Stimulated activated naive B cell treated with anti-CD40 and anti-IgM and Interleukin-4, amounts not matched to agents 10 μg/mL and 1 μg/mL and 100 μg/mL, for 72 hours (primary cell): Measurements from ENCODE around the gene ZNF614.
"Not testable (repeated sequence)": the region's sequence is repeated elsewhere in the genome, so short reads cannot be mapped to it uniquely, and the experiment has no call there.

Experiments used
- ATAC-seq, 2 donors: fragments of 150-1000 bp; cut with Tn5 transposase; replicated peaks; 2 replicates each; pipeline ENCODE4 v1.10.0; 2021; ENCODE audit warnings: moderate library complexity in 1 of 2
- DNase-seq: peaks from one replicate; pipeline ENCODE4 v3.0.0; 2021
- H3K27ac Mint-ChIP-seq: one replicate; pipeline ENCODE4 v1.8.0; 2022; ENCODE audit warnings: mild to moderate bottlenecking, mixed read lengths
- H3K27me3 Mint-ChIP-seq, 2 donors: one replicate each; pipeline ENCODE4 v1.8.0; 2022; ENCODE audit warnings: mixed read lengths in 2 of 2
- H3K36me3 Mint-ChIP-seq, 2 donors: one replicate each; pipeline ENCODE4 v1.8.0; 2022; ENCODE audit warnings: mixed read lengths in 2 of 2, mild to moderate bottlenecking in 1 of 2
- H3K4me1 Mint-ChIP-seq, 2 donors: one replicate each; pipeline ENCODE4 v1.8.0; 2022; ENCODE audit warnings: mixed read lengths in 2 of 2, mild to moderate bottlenecking in 1 of 2
- H3K4me3 Mint-ChIP-seq, 2 donors: one replicate each; pipeline ENCODE4 v1.8.0; 2022; ENCODE audit warnings: mild to moderate bottlenecking in 2 of 2, mixed read lengths in 2 of 2, moderate library complexity in 1 of 2
- H3K9me3 Mint-ChIP-seq, 2 donors: one replicate each; pipeline ENCODE4 v1.8.0; 2022; ENCODE audit warnings: mixed read lengths in 2 of 2, mild to moderate bottlenecking in 1 of 2

The ZNF614 gene

DNA sequence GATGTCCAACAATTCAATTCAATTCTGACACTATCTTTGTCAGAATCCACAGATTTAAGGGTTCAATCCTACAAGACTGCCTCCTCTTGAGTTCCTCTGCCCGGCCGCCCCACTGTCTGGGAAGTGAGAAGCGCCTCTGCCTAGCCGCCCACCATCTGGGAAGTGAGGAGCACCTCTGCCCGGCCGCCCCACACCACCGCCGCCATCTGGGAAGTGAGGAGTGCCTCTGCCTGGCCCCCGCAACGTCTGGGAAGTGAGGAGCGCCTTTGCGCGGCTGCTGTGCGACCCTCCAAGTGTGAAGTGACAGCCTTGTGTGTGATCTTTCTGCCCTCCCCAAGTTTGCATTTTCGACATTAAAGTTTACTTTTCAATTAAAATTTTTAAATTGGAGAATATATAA is 6.0 kb downstream of the ZNF614 start:
- Mint-ChIP-seq H3K27ac (no peak overlapping the region), H3K27me3 (no peaks in the 10 kb centered on the region), H3K36me3 (peaks cover 88 to 98% of the 10 kb centered on the region in 2 donors), H3K4me1 (peaks cover 11 to 13% of the 10 kb centered on the region in 2 donors), H3K9me3 (peaks cover 23 to 25% of the 10 kb centered on the region in 2 donors), H3K4me3 (no peak overlapping the region)
- ATAC-seq (no peak), DNase-seq (no peak)

DNA sequence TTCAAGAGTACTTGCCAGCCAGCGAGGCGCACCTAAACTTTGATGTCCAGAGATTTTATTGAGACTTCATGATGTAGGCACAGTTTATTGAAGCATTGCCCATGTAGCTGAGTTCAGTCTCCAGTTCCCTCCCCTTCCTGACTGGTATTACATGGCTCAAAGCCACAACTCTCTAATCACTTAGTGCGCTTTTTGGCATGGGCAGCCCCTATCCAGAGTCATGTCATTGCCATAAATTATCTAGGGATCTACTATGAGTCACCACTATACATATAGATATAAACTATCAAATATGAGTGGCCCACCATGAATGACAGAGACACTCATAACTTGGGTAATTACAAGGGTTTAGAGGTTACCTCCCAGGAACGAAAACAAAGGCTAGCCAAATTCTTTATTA is 7.7 kb downstream of the ZNF614 start:
- DNase-seq: no peak
- H3K4me1 Mint-ChIP-seq: peaks cover 0 to 2% of the 10 kb centered on the region in 2 donors
- ATAC-seq: no peak
- no peak overlapping the region for H3K27ac Mint-ChIP-seq
- no peak overlapping the region for H3K4me3 Mint-ChIP-seq
- no peaks in the 10 kb centered on the region for H3K27me3 Mint-ChIP-seq
- peaks cover 91 to 98% of the 10 kb centered on the region in 2 donors for H3K36me3 Mint-ChIP-seq
- peaks cover 29 to 32% of the 10 kb centered on the region in 2 donors for H3K9me3 Mint-ChIP-seq

DNA sequence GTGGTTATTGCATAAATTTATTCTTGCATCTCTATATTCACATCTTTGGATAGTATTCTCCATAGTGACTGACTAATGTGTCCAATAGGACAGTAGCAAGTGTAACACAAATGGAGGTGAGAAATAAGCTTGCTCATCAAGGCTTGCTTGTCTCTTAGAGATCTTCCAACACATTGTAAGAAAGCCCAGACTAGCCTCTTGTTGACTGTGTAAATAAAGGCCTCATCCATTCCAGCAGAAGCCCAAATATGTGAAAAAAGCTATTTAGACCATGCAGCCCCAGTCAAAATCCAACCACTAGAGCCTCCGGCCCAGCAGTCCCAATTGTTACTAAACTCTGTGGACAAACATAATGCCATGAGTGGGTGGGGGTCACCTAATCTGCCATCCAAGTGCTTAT is 17.5 kb downstream of the ZNF614 start:
- Mint-ChIP-seq H3K4me3 (no peak overlapping the region), H3K27ac (no peak overlapping the region), H3K4me1 (peaks cover 7 to 10% of the 10 kb centered on the region in 2 donors), H3K36me3 (peaks cover 43 to 58% of the 10 kb centered on the region in 2 donors), H3K27me3 (no peaks in the 10 kb centered on the region), H3K9me3 (peaks cover 17 to 26% of the 10 kb centered on the region in 2 donors)
- no peak for DNase-seq
- no peak for ATAC-seq

DNA sequence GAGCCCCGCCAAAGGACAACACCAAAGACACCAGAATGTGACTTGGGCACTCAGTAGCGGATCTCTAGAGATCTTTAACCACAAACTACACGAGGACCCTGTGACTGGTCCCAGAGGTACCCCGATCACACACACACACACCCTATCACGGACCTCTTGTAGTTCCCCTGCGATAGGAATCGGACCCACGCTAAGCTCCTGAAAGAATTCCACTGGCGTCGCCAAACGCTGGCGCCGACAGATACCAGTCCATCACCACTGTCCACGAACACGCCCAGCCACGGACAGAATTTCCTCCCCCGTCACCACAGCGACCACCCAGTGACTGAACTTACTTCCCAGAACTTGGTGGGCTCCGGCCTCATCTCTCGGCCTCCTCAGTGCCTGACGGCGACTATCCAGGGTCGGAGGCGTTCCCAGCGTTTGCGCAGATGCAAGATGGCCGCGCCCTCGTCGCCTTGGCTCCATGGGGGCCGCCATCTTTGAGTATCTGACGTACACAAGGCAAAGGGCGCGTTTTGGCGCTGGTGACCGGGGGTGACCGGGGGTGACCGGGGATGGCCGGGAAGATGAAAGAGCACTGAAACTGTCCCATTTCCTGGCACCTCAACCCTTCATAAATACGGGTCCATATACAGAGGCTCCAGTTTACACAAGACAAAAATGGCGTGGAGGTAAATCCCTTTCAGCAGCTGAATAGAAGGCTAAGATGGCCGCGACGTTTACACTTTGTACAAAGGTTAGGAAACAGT is 20.2 kb downstream of the ZNF614 start, which contains the start of gene ZNF615:
ZNF615 (minus strand) TSS at position 406 of the 752 bp plus-strand sequence. CDS start 4,500 bp downstream, outside the sequence.
- H3K9me3 Mint-ChIP-seq: peaks cover 14 to 20% of the 10 kb centered on the region in 2 donors
- H3K36me3 Mint-ChIP-seq: peaks cover 42 to 57% of the 10 kb centered on the region in 2 donors

DNA sequence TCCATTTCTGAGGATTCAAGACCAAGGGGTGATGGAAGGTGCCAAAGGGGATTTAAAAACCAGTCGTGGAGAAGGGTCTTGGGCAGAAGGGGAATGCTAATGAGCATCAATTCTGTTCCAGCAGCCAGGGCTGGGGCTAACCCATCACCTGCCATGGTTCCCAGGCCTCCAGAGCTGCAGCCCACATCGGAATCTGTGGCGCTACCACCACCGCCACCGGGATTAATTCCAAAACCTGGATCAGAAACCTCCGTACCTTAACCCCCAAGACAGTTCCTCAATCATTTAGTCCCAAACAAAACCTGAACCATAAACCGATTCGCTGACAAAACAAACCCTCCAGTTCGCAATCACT is 20.8 kb downstream of the ZNF614 start:
- Mint-ChIP-seq H3K9me3 (peaks cover 12 to 16% of the 10 kb centered on the region in 2 donors), H3K4me3 (peak overlapping the region; percentile 89 to 98), H3K27ac (peak overlapping the region; percentile 99), H3K27me3 (no peaks in the 10 kb centered on the region), H3K36me3 (peaks cover 37 to 54% of the 10 kb centered on the region in 2 donors), H3K4me1 (peaks cover 7 to 10% of the 10 kb centered on the region in 2 donors)
- DNase-seq: no peak
- ATAC-seq: peak; percentile 21 to 25

More for the DNA sequence above, 20.2 kb downstream of the ZNF614 start, which contains the start of gene ZNF615:
- ATAC-seq (peak; percentile 92 to 98), DNase-seq (peak; percentile 86)
- Mint-ChIP-seq H3K4me3 (peak within 1 kb of the TSS; percentile 89 to 98), H3K27ac (peak within 1 kb of the TSS; percentile 99), H3K4me1 (peaks cover 7 to 10% of the 10 kb centered on the region in 2 donors), H3K27me3 (no peaks in the 10 kb centered on the region)

DNA sequence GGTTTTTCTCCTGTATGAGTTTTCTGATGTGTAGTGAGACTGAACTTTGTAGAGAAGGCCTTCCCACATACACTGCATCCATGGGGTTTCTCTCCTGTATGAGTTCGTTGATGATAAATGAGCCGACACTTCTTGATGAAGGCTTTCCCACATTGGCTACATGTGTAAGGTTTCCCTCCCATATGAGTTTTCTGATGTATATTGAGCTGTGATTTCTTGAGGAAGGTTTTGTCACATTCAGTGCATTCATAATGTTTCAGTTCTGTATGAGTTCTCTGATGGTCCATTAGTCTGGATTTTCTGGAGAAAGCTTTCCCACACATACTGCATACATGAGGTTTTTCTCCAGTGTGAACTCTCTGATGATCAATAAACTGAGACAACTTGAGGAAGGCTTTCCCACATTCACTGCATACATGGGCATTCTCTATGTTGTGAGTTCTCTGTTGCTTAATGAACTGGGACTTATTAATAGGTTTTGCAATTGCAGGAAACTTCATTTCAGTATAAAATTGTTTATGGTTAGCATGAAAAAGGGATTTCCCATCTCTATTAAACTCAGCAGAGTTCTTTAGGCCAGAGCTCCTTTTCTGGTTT is 34.0 kb downstream of the ZNF614 start:
- Mint-ChIP-seq H3K36me3 (peaks cover 70 to 87% of the 10 kb centered on the region in 2 donors), H3K4me3 (no peak overlapping the region), H3K9me3 (peaks cover 42 to 47% of the 10 kb centered on the region in 2 donors)

DNA sequence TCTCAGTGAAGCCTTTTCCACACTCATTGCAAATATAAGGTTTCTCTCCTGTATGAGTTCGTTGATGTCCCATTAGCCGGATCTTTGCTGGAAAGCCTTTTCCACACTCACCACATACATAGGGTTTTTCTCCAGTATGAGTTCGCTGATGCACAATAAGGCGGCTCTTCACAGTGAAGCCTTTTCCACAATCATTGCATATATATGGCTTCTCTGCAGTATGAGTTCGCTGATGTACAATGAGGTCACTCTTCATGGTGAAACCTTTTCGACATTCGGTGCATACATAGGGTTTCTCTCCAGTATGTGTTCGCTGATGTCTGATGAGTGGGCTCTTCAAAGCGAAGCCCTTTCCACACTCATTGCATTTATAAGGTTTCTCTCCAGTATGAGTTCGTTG is 34.8 kb downstream of the ZNF614 start:
- Mint-ChIP-seq H3K9me3 (peaks cover 47 to 51% of the 10 kb centered on the region in 2 donors), H3K4me1 (no peaks in the 10 kb centered on the region), H3K4me3 (no peak overlapping the region), H3K27me3 (no peaks in the 10 kb centered on the region), H3K27ac (no peak overlapping the region), H3K36me3 (peaks cover 68 to 87% of the 10 kb centered on the region in 2 donors)
- ATAC-seq (no peak), DNase-seq (no peak)

More for the DNA sequence above, 34.0 kb downstream of the ZNF614 start:
- ATAC-seq (no peak), DNase-seq (no peak)
- no peak overlapping the region for H3K27ac Mint-ChIP-seq
- no peaks in the 10 kb centered on the region for H3K27me3 Mint-ChIP-seq
- H3K4me1 Mint-ChIP-seq: no peaks in the 10 kb centered on the region

DNA sequence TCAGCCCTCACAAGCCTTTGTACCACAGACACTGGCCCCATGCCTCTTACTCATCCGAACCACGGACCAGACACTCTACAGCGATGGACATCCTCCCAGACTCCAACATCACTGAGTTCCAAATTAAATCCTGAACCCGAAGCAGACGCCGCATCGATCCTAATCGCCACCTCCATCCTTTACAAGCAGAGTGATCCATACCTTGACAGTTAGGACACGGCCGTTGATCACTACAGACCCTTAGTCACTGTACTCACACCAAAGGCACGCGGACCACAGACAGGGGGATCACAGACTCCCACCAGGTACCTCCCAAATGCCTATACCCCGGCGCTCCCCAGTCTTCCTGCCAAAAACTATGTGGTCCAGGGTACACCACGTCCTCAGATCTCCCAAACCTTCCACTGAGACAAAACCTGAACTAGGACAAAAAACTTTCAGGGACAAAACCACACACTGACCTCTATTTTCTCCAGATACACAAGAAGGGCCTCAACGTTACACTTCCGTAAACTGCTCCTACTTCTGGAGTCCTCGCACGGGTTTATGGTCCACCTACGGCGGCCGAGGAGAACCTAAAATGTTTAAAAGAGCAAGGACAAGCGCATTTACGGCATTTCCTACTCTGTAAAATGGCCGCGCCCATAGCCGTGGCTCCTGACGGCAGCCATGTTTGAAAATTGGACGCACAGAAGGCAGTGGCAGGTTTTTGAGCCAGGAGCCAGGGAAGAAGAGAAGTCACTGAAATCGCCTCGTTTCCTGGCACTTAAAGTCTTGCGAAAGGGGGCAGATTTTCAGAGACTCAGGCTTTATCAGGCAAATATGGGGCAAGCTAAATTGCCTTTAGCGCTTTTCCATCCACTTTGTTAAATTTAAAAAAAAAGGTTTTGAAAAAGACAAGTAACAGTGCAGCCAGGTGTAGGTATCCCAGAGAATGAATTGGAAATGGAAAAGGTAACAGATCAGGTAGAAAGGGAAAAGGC is 41.6 kb downstream of the ZNF614 start, which contains the start of gene ZNF350:
ZNF350 (minus strand) TSS at position 532 of the 983 bp plus-strand sequence. CDS start 12,480 bp downstream, outside the sequence.
- H3K27ac Mint-ChIP-seq: peak within 1 kb of the TSS; percentile 98
- H3K9me3 Mint-ChIP-seq: peaks cover 29 to 36% of the 10 kb centered on the region in 2 donors
- peak within 1 kb of the TSS; percentile 87 to 95 for H3K4me3 Mint-ChIP-seq
- peak; percentile 88 for DNase-seq
- H3K36me3 Mint-ChIP-seq: peaks cover 43 to 70% of the 10 kb centered on the region in 2 donors
- H3K27me3 Mint-ChIP-seq: no peaks in the 10 kb centered on the region
- H3K4me1 Mint-ChIP-seq: peaks cover 2 to 10% of the 10 kb centered on the region in 2 donors
- peak; percentile 98 to 99 for ATAC-seq

DNA sequence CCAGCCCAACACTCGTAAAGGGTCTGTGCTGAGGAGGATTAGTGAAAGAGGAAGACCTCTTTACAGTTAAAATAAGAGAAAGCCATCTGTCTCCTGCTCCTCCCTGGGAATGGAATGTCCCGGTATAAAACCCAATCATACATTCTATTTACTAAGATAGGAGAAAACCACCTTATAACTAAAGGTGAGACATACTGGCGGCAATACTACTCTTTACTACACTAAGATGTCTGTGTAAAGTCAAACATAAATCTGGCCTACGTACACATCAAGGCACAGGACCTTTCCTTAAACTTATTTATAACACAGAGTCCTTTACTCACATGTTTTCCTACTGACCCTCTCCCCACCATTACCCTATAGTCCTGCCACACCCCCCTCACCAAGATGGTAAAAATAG is 44.8 kb downstream of the ZNF614 start:
- H3K4me1 Mint-ChIP-seq: peaks cover 2 to 17% of the 10 kb centered on the region in 2 donors
- no peak for DNase-seq
- H3K36me3 Mint-ChIP-seq: peaks cover 62 to 79% of the 10 kb centered on the region in 2 donors
- ATAC-seq: no peak
- H3K9me3 Mint-ChIP-seq: peaks cover 25 to 30% of the 10 kb centered on the region in 2 donors
- no peak overlapping the region for H3K27ac Mint-ChIP-seq
- no peaks in the 10 kb centered on the region for H3K27me3 Mint-ChIP-seq
- H3K4me3 Mint-ChIP-seq: no peak overlapping the region

DNA sequence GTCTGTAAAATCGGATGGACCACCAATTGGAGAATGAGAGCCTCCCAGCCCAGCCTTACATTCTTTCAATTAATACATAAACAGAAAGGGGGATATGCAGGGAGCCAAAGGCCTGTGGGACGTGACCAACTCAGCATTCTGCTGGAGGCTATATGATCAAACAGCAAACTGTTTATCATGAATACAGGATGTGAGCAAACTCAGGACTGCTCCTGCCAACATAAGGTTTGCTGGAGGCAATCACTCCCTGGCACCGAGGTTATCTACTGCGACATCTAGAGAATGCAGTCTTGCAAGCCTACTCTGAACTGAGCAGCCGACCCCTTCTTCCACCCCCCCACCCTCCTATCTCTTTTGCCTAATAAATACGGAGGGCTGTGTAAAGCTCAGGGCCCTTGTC is 47.3 kb downstream of the ZNF614 start:
- peaks cover 68 to 85% of the 10 kb centered on the region in 2 donors for H3K36me3 Mint-ChIP-seq

DNA sequence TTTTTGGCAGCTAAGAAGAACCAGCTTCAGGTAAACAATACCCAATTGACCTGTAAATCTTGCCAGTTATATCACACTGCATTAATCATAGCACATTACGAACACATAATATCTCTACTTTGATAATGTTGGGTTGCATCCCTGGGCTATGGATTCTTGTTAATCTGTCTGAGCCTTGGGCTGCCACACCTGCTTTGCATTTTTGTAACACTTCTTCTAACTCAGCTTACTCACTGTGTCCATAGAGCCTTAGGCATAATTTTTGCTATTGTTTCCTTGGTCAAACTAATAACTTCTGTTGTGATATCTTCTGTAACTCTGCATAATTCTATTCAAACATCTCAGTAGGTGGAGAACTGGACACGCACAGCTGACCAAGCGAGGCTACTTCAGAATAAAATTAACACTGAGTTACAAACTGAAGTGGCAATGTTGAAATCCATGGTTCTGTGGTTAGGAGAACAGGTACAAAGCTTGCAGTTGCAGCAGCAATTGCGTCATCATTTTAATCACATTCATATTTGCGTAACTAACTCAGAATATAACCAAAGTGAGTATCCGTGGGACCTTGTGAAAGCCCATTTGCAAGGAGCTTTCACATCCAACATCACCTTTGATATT is 48.0 kb downstream of the ZNF614 start:
- Mint-ChIP-seq H3K36me3 (peaks cover 68 to 84% of the 10 kb centered on the region in 2 donors), H3K4me1 (peaks cover 0 to 13% of the 10 kb centered on the region in 2 donors), H3K9me3 (peaks cover 30% of the 10 kb centered on the region in 2 donors), H3K27me3 (no peaks in the 10 kb centered on the region), H3K27ac (no peak overlapping the region), H3K4me3 (no peak overlapping the region)
- DNase-seq (no peak), ATAC-seq (no peak)

More for the DNA sequence above, 47.3 kb downstream of the ZNF614 start:
- DNase-seq, H3K27me3 Mint-ChIP-seq, ATAC-seq, H3K27ac Mint-ChIP-seq, H3K4me3 Mint-ChIP-seq: not testable (repeated sequence)
- peaks cover 0 to 13% of the 10 kb centered on the region in 2 donors for H3K4me1 Mint-ChIP-seq
- H3K9me3 Mint-ChIP-seq: peaks cover 30% of the 10 kb centered on the region in 2 donors

DNA sequence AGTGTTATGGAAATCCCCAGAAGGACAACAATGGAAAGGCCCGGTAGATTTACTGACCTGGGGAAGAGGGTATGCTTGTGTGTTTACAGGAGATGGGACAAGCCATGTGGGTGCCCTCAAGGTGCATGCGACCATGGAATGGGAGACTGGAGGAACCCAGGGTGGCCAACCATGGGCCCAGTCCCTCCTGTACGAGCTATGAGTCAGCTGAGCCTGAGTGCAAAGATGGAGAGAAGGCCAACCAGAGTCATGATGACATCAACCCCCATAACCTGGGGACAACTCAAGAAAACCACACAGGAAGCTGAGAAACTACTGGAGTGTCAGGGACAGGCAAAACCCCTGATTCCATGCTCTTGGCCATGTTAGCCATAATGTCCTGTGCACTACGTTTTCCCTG is 49.3 kb downstream of the ZNF614 start:
- Mint-ChIP-seq H3K27me3 (no peaks in the 10 kb centered on the region), H3K36me3 (peaks cover 80 to 92% of the 10 kb centered on the region in 2 donors), H3K4me1 (peaks cover 0 to 13% of the 10 kb centered on the region in 2 donors), H3K9me3 (peaks cover 30 to 32% of the 10 kb centered on the region in 2 donors), H3K27ac (no peak overlapping the region), H3K4me3 (no peak overlapping the region)
- no peak for ATAC-seq
- no peak for DNase-seq

DNA sequence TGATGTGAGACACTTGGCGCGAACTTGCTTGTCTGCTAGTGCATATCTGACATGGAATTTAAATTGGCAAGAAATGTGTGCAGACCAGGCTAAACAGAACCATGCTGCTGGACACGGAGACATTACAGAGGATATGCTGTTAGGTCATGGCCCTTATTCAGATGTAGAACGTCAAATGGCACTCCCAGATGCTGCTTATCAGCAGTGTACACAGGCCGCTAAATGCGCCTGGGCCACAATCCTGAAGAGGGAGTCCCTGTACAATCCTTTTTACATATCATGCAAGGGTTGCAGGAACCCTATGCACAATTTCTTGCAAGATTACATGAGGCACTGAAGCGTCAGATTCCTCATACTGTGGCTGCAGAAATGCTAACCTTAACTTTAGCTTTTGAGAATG is 50.8 kb downstream of the ZNF614 start:
- peaks cover 27 to 32% of the 10 kb centered on the region in 2 donors for H3K9me3 Mint-ChIP-seq
- no peak for ATAC-seq
- peaks cover 78 to 90% of the 10 kb centered on the region in 2 donors for H3K36me3 Mint-ChIP-seq
- no peak for DNase-seq
- H3K4me1 Mint-ChIP-seq: peaks cover 0 to 7% of the 10 kb centered on the region in 2 donors
- H3K27me3 Mint-ChIP-seq: no peaks in the 10 kb centered on the region
- no peak overlapping the region for H3K4me3 Mint-ChIP-seq
- H3K27ac Mint-ChIP-seq: no peak overlapping the region
